DMS114 treated with DMSO at 0.1 percent for 48 hours (cell line): ENCODE measurements around the gene RET.

Experiments used
- DNase-seq: peaks from one replicate; lab custom pipeline; 2025; ENCODE audit not compliant: unreplicated experiment; lab: John Stamatoyannopoulos, UW

The RET gene

DNA sequence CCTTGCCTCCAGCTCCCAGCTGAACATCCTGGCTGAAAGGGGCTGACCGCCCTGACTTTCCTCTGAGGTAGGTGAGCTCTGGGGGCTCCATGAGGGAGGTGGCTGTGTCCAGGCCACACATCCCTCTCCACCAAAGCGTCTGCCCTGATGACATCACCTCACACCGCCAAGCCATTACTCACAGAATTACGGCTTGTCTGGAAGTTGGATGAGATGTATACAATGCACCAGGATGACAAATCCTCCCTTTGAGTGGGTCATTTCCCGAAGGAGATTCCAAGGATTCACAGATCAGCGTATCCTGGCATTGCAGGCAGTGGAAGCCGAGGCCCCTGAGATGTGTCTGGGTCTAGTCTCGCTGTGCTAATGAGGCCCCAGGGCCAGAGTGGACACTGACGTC is 15.1 kb upstream of the RET start:
- no peak for DNase-seq

GRCh38 chr10:43062402-43063160 is 14.3 kb upstream of the RET start:
- no peak for DNase-seq

GRCh38 chr10:43064331-43065075 is 12.4 kb upstream of the RET start:
- no peak for DNase-seq

- DNase-seq = no peak
Observed at GRCh38 chr10:43065234-43065633, 11.6 kb upstream of the RET start.

DNA sequence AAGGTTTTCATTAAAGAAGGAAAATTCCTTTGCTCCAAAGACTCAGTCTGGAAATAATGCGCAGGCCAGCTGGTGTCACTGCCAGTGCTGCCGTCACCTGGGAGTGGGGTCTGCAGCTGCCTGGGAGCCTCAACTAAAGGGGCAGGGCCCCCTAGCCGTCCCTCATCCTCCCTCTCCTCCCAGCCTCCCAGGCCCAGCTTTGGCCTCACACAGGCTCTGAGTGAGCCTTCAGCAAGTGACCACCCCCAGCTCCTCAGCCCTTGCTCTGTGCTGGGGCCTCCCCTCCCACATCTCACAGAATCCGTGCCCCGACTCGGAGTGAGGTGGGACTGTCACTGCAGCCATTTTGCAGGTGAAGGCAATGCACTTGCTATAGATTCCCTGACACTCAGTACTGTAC is 11.1 kb upstream of the RET start:
- DNase-seq = no peak

GRCh38 chr10:43066481-43066880 is 10.4 kb upstream of the RET start:
- DNase-seq = no peak

DNA sequence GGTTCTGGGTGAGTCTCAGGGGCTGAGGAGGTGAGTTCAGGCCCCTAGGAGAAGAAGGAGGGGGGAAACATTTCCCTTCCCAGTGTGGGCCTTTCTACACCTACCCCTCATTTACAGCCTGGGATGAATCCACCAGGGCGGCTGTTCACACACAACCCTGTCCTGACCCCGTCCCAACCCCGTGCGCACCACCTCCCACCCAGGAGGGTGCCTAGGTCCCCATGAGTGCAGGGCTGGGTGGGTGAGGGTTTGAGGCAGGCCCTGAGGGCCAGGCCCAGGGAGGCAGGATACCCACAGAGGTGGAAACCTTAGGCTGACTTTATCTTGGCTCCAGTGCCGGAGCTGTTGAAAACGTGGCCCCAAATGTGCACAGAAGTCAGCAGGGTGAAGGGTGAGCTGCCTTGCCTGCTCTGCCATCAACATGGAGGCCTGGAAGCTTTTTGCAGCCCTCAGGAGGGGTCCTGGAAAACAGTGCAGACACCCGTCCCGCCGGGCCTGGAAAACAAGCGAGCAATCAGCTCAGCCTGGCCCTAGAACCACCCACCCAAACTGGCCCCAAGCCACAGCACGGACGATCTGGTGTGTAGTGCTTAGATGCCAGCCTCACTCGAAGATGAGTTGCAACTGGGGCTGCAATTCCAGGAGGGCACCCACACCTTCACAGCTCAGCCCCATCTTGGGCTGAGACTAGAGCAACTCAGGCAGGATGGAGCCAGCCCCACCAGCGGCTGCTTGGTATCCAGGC is 9.3 kb upstream of the RET start:
- DNase-seq = no peak

DNA sequence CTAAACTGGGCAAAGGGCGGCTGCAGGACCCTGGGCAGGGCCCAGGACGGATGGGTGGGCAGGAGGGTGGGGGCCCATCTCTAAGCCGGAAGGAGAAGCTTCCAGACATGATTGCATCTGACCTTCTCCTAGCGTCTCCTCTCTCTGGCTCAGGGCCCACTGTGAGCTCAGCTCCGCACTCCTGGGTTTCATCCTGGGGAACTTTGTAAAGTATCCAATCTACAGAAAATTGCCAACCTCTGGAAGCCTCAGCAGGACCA is 8.8 kb upstream of the RET start:
- DNase-seq = no peak

DNA sequence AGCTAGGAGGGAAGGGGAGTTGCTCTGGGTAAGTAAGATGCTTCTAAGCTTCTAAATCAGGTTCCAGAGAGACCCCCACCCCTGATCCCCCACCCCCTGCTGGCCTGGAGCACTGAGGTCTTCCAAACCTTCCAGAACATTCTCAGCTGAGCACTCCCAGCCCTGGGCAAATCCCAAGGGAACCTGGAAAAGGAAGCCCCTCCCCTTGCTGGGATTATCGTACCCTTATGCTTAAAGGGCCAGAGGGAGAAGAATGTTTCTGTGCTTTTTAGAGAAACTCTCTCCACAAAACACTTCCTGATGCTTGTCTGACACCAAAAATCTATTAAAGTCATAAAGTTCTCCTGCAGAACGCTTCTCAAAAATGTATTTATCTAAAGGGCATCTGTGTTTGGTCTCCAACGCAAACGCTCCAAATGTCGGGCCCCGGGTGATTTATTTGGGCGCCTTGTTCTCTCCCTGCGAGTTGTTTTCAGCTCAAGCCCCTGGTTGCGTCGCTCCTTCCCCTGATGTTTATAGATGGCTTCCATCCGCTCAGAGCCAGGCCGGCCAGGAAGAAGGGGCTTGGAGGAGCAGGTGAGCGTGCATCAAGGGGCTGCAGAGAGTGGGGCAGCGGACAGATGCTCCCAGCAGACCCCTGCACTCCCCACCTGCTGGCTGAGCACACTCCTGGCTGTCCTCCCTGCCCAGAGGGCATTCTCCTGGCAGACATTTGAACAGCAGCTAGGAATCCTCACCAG is 8.2 kb upstream of the RET start:
- DNase-seq = no peak

GRCh38 chr10:43069211-43069515 is 7.7 kb upstream of the RET start:
- DNase-seq = no peak

GRCh38 chr10:43069579-43069978 is 7.3 kb upstream of the RET start:
- DNase-seq = no peak

GRCh38 chr10:43070121-43071085 is 6.5 kb upstream of the RET start:
- DNase-seq = no peak

GRCh38 chr10:43071865-43072650 is 4.8 kb upstream of the RET start:
- no peak for DNase-seq

DNA sequence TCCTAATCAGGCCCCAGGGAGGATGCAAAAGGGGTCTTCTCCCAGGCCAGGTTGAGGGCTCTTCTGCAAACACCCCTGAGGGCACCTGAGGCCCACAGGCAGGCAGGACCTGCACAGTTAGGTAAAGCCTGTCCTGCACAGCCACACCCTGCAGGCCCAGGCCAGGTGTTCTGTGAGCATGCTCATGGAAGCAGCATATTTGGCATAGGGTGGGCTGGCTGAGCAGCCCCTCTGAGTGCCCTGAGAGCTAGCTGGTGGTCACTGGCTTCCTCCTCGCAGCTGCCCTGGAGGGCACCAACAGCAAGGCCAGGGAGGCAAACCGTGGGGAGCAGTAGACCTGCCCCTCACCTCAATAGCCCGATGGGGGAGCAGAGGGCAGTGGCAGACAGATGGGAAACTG is 3.7 kb upstream of the RET start:
- no peak for DNase-seq

GRCh38 chr10:43073721-43074120 is 3.1 kb upstream of the RET start:
- no peak for DNase-seq

DNA sequence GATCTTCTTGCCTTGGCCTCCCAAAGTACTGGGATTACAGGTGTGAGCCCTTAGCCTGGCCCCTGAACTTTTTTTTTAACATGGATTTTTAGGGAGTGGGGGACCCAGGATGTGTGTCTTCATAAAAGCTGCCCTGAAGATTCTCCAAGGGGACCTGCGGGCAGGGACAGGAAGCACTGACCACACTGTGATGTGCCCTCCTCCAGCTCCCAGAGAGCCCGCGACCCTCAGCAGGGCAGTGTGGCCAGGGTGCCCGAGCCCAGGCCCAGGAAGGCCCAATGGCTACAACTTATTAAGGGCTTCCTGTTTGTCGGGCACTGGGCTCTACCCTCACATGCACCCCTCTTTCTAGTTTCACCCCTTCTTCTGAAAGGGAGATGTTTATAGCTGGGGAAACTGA is 2.5 kb upstream of the RET start:
- DNase-seq = no peak

GRCh38 chr10:43074827-43075611 is 1.9 kb upstream of the RET start:
- no peak for DNase-seq

GRCh38 chr10:43075612-43076003 is 1.3 kb upstream of the RET start:
- DNase-seq = no peak

GRCh38 chr10:43076311-43076875 is 476 bp upstream of the RET start:
- no peak for DNase-seq
